Esophagus squamous epithelium (tissue), 4 donors: ENCODE data around the gene IMMP2L.

Experiments used
- POLR2A ChIP-seq, 4 donors: fragments of 450-650 bp; IDR thresholded peaks; one replicate each; pipeline ENCODE4 v1.6.1; 2017; ENCODE audit warnings: antibody characterized with exemption in 4 of 4, mild to moderate bottlenecking in 4 of 4, moderate library complexity in 3 of 4
- TF ChIP-seq, protein P1 (sequence below), 6 experiments: fragments of 450-650 bp in 4 of 6; fragments of 200-600 bp in 2 of 6; sonication (generic) in 2 of 6; IDR thresholded peaks; one replicate each; pipeline ENCODE4 v1.5.1; 2016 to 2019; ENCODE audit warnings: antibody characterized with exemption in 6 of 6, mild to moderate bottlenecking in 4 of 6, moderate library complexity in 4 of 6

DNA sequence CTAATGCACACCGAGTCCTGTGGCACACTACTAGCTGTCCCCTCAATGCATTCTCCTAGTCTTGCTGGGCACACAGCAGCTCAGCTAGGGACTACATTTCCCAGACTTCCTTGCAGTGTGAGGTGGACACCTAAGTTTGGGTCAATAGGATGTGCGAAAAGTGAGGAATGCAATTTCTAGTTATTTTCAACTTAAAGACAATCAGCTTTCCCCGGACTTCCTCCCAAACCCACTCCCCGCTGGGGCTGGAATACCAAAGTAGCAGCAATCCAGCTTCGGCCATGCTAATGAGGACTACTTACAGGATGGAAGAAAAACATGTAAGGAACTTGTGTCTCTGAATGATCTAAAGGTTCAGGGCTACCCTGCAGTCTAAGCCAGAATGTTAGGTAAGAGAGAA is 757.8 kb downstream of the IMMP2L start:
- TF ChIP-seq, protein P1, sequence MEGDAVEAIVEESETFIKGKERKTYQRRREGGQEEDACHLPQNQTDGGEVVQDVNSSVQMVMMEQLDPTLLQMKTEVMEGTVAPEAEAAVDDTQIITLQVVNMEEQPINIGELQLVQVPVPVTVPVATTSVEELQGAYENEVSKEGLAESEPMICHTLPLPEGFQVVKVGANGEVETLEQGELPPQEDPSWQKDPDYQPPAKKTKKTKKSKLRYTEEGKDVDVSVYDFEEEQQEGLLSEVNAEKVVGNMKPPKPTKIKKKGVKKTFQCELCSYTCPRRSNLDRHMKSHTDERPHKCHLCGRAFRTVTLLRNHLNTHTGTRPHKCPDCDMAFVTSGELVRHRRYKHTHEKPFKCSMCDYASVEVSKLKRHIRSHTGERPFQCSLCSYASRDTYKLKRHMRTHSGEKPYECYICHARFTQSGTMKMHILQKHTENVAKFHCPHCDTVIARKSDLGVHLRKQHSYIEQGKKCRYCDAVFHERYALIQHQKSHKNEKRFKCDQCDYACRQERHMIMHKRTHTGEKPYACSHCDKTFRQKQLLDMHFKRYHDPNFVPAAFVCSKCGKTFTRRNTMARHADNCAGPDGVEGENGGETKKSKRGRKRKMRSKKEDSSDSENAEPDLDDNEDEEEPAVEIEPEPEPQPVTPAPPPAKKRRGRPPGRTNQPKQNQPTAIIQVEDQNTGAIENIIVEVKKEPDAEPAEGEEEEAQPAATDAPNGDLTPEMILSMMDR (IDR thresholded peaks at IDR 0.05), result no peak
- TF ChIP-seq POLR2A (IDR thresholded peaks at IDR 0.05), result no peak
